Heart left ventricle (tissue), 16 donors: ENCODE results near the gene FHL1. TPM values are rescaled to one million over a fixed set of nuclear protein-coding genes. Genes with fewer than 3 reads are reported as not detected.
A peak's percentile ranks its signal among the peaks of the same experiment; 100 is the strongest.

Experiments used
- ATAC-seq, 4 donors: fragments of 200-7000 bp; cut with Tn5 transposase; one replicate each; pipeline ENCODE4 v1.9.1; 2020 to 2022; ENCODE audit warnings: moderate library complexity in 4 of 4, mild to moderate bottlenecking in 3 of 4, moderate number of reproducible peaks in 1 of 4
- DNase-seq, 5 donors: peaks; one replicate each; pipeline ENCODE4 v3.0.0-alpha.2; 2020
- H3K27ac ChIP-seq, 12 donors: fragments of 200-600 bp; sonication (generic) in 4 of 12; one replicate each; pipeline versions ENCODE4 v1.5.0 to v1.8.0; 2016 to 2022; ENCODE audit warnings: mild to moderate bottlenecking in 2 of 12
- H3K27me3 ChIP-seq, 9 donors: fragments of 200-600 bp; sonication (generic) in 2 of 9; one replicate each; pipeline versions ENCODE4 v1.5.1 to v1.8.0; 2016 to 2022; ENCODE audit warnings: mild to moderate bottlenecking in 3 of 9
- H3K36me3 ChIP-seq, 9 donors: fragments of 200-600 bp; sonication (generic) in 2 of 9; one replicate each; pipeline versions ENCODE4 v1.5.0 to v1.8.0; 2018 to 2022; ENCODE audit warnings: mild to moderate bottlenecking in 2 of 9
- H3K4me1 ChIP-seq, 12 donors: fragments of 200-600 bp; sonication (generic) in 4 of 12; one replicate each; pipeline versions ENCODE4 v1.5.0 to v1.8.0; 2016 to 2022; ENCODE audit warnings: mild to moderate bottlenecking in 3 of 12
- H3K4me3 ChIP-seq, 12 donors: fragments of 200-600 bp; sonication (generic) in 4 of 12; one replicate each; pipeline versions ENCODE4 v1.5.0 to v1.8.0; 2017 to 2022; ENCODE audit warnings: mild to moderate bottlenecking in 9 of 12, moderate library complexity in 4 of 12
- H3K9me3 ChIP-seq, 12 donors: fragments of 200-600 bp; sonication (generic) in 4 of 12; one replicate each; pipeline versions ENCODE4 v1.5.0 to v1.8.0; 2016 to 2022; ENCODE audit warnings: mild to moderate bottlenecking in 1 of 12
- CTCF ChIP-seq, 12 donors: fragments of 200-600 bp; sonication (generic) in 4 of 12; IDR thresholded peaks; one replicate each; pipeline versions ENCODE4 v1.5.0 to v1.8.0; 2018 to 2022; ENCODE audit warnings: antibody characterized with exemption in 12 of 12, mild to moderate bottlenecking in 5 of 12
- POLR2A ChIP-seq, 2 donors: fragments of 450-650 bp; IDR thresholded peaks; one replicate each; pipeline ENCODE4 v1.6.1; 2017; ENCODE audit warnings: antibody characterized with exemption in 2 of 2, mild to moderate bottlenecking in 2 of 2, moderate library complexity in 2 of 2
- WGBS, 4 donors: extraction: QIAGEN DNeasy Blood & Tissue Kit in 2 of 4; methylation state at CpG; one replicate each; pipeline versions ENCODE4 v1.1.5 to v1.1.7; 2013 to 2018; 5-methylcytosine and 5-hydroxymethylcytosine counted together
- intact Hi-C, 10 donors: fragments of 100-400 bp; cut with DNase I; formaldehyde crosslinking; loops; one replicate each; pipeline versions ENCODE4 v1.11.1 to v1.14.2; 2022
- polyA plus RNA-seq, 2 donors: library from polyadenylated mRNA; stranded (reverse); fragments of 200-250 nt; gene quantifications; one replicate each; pipeline ENCODE4 v1.2.3, GENCODE V29; 2013
- total RNA-seq, 9 donors: library from RNA; depleted of rRNA in 2 of 9; stranded (reverse); fragments of >200 nt in 2 of 9; fragmentation: NEBNext Ultra II Directional in 3 of 9; extraction: Animal tissue kit (Norgen Biotek cat#: 25700) in 3 of 9; gene quantifications; one replicate each; pipeline versions ENCODE4 v1.1.0 to v1.2.4, GENCODE V29; 2016 to 2023
- donor health status: ischemic (EF 13 %, LVEDD 7.1; RV severe dilation, severe dysfunction).
- donor health status: healthy with polysubstance abuse.
- donor health status: DM: no; HTN: yes; CAD: no.
- donor health status: DM: no; HTN: no; CAD: no.
- donor health status: ischemic (EF 25% LVEDD 6.9; RV normal size, moderate dysfunction).
- donor health status: ischemic (EF 25% LVEDD 5.7; RV mildly dilated, moderate dysfunction).
- donor health status: healthy.
- donor health status: DM: yes; HTN: yes; CAD: no.
- donor health status: ischemic (EF 35%, LVEDD 5.7; RV mildly dilated, moderate dysfunction).
- donor health status: nonischemic (EF 11% LVEDD 7.7; RV severe dilation, severe dysfunction).
- donor health status: DM: yes; HTN: yes; CAD: no.
- donor health status: PGD.
- donor health status: ischemic (EF 29% LVEDD 5.4; RV normal size, mild dysfunction).
- donor health status: nonischemic (EF 23%, LVEDD 6.1; RV moderate dilation, normal function).

FHL1 gene
- total and polyA plus RNA-seq, 11 donors = 1,119 to 4,800 (median 2,127) TPM

DNA sequence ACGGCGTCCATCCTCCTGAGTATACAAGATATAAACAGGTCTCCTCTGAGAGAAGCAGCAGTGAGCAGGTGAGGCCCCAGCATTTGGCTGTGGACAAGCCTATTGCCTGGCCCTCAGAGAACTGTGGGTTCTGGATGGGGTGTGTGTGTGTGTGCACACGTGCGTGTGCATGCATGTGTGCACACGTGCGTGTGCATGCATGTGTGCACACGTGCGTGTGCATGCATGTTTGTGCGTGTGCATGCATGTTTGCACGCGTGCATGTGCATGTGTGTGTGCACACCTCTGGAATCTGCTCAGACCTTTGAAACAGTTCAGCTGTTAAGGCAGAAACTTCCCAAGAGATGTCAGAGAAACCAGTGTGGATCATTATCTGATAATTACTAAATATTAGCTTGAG, 22.2 kb upstream of the FHL1 start:
- WGBS, 4 donors = 80 to 95% (median 90%) methylated on average over 11 of the region's 11 CpGs
- Histone ChIP-seq H3K36me3 (no peaks in the 10 kb centered on the region), H3K9me3 (peaks cover 0 to 7% (median 0%) of the 10 kb centered on the region in 12 donors), H3K4me1 (peaks cover 0 to 21% (median 4%) of the 10 kb centered on the region in 12 donors), H3K4me3 (no peak overlapping the region), H3K27ac (peak overlapping the region in 1 of 12 donors; percentile 84), H3K27me3 (no peaks in the 10 kb centered on the region)
- no peak for TF ChIP-seq CTCF (IDR thresholded peaks at IDR 0.05)
- TF ChIP-seq POLR2A (IDR thresholded peaks at IDR 0.05) = no peak
- intact Hi-C loops = loop anchor here in 1 of 10 donors (10.0 kb wide), 1 partner anchor 70 kb away; no protein-coding TSS in a partner anchor
- DNase-seq (no peak), ATAC-seq (no peak)

DNA sequence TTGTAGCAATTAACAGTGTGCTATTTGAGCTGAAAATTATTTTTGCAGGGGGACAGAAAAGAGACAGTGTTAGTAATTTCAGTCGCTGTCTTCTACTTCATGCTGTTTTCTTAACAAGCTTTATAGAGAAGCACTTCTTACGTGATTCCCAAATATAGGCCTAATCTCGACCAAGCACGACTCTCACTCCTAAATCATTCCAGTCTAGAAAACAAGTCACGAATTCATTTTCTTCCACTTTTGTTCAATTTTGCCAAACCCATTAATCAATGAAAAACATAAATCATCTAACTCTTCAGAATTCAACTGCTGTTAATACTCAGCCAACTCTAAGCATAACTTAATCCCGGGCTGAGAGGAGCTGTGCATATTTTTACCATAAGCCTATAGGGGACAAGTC, 21.0 kb upstream of the FHL1 start:
- Histone ChIP-seq H3K4me1 (peaks cover 0 to 21% (median 4%) of the 10 kb centered on the region in 12 donors), H3K9me3 (no peaks in the 10 kb centered on the region), H3K27me3 (no peaks in the 10 kb centered on the region), H3K27ac (peak overlapping the region; percentile 54 to 94 (median 84)), H3K4me3 (no peak overlapping the region), H3K36me3 (no peaks in the 10 kb centered on the region)
- TF ChIP-seq POLR2A (IDR thresholded peaks at IDR 0.05) (no peak), CTCF (IDR thresholded peaks at IDR 0.05) (no peak)
- ATAC-seq (peak in 1 of 4 donors; percentile 61), DNase-seq (no peak)
- intact Hi-C loops = loop anchor here in 1 of 10 donors (10.0 kb wide), 1 partner anchor 72 kb away; no protein-coding TSS in a partner anchor
- 35 to 61% (median 50%) methylated on average over 6 of the region's 6 CpGs for WGBS, 4 donors

DNA sequence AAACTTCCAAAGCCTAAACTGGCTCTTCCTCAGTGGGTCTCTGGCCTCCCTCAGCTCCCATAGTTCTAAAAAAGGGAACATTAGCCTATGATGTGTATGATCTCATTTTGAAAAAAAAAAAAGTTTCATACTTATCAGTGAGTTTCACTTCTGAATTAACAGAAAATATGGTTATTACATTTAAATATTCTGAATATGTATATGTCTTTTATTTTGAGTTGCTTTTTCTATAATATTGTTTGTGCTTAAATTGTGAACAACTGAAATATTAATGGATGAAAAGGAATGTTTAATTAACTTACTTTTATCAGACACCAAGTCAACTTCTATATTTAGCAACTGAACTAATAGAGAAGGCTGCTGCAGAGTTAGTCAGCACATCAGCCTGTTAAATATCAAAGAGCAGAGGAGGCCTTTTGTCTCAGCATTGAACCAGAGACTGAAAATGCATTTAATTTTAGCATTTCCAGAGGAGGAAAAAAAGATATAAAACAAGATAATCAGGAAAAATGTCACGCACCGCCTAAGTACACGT, 20.4 kb upstream of the FHL1 start:
- H3K4me3 ChIP-seq = no peak overlapping the region
- intact Hi-C loops = loop anchor here in 1 of 10 donors (10.0 kb wide), 1 partner anchor 72 kb away; no protein-coding TSS in a partner anchor

More for the DNA sequence above, 20.4 kb upstream of the FHL1 start:
- Histone ChIP-seq H3K27me3 (no peaks in the 10 kb centered on the region), H3K36me3 (no peaks in the 10 kb centered on the region), H3K9me3 (no peaks in the 10 kb centered on the region), H3K27ac (peak overlapping the region; percentile 54 to 94 (median 84)), H3K4me1 (peaks cover 0 to 21% (median 4%) of the 10 kb centered on the region in 12 donors)
- DNase-seq (no peak), ATAC-seq (peak; percentile 64 to 86 (median 78))
- TF ChIP-seq POLR2A (IDR thresholded peaks at IDR 0.05) = no peak
- no peak for TF ChIP-seq CTCF (IDR thresholded peaks at IDR 0.05)
- 17 to 26% (median 21%) methylated on average over 3 of the region's 3 CpGs for WGBS, 4 donors
